HEK293 (cell line): ENCODE results near the gene PIP4K2A.

Experiments used
- ATF2 ChIP-seq: fragments of 450-650 bp; formaldehyde crosslinking; IDR thresholded peaks from 2 replicates; pipeline ENCODE4 v1.5.1; 2016; ENCODE audit warnings: missing biosample characterization, missing genetic modification characterization, low read depth
- EGR2 ChIP-seq: fragments of 450-650 bp; formaldehyde crosslinking; IDR thresholded peaks from 2 replicates; pipeline ENCODE4 v1.5.1; 2016; ENCODE audit warnings: low read depth, missing biosample characterization, missing genetic modification characterization
- FEZF1 ChIP-seq: fragments of 450-650 bp; formaldehyde crosslinking; IDR thresholded peaks from 2 replicates; pipeline ENCODE4 v1.5.1; 2016; ENCODE audit warnings: missing biosample characterization, missing genetic modification characterization
- GLIS2 ChIP-seq: fragments of 450-650 bp; formaldehyde crosslinking; IDR thresholded peaks from 2 replicates; pipeline ENCODE4 v1.5.1; 2016; ENCODE audit warnings: missing biosample characterization, missing genetic modification characterization
- KLF10 ChIP-seq: fragments of 450-650 bp; IDR thresholded peaks from 2 replicates; pipeline ENCODE4 v1.5.1; 2018; ENCODE audit warnings: missing biosample characterization, mild to moderate bottlenecking, missing genetic modification characterization
- MYNN ChIP-seq: fragments of 450-650 bp; formaldehyde crosslinking; IDR thresholded peaks from 2 replicates; pipeline ENCODE4 v1.5.1; 2016; ENCODE audit warnings: missing biosample characterization, missing genetic modification characterization, borderline replicate concordance
- PBX3 ChIP-seq: sonication (generic); formaldehyde crosslinking; IDR thresholded peaks from 2 replicates; pipeline ENCODE4 v1.8.1; 2022; ENCODE audit warnings: mild to moderate bottlenecking, moderate library complexity, missing genetic modification reagents
- REST ChIP-seq: fragments of 450-650 bp; formaldehyde crosslinking; IDR thresholded peaks from 2 replicates; pipeline ENCODE4 v1.5.1; 2016; ENCODE audit warnings: missing biosample characterization, missing genetic modification characterization
- ZBTB17 ChIP-seq: fragments of 450-650 bp; formaldehyde crosslinking; IDR thresholded peaks from 2 replicates; pipeline ENCODE4 v1.5.1; 2016; ENCODE audit warnings: missing biosample characterization, missing genetic modification characterization
- ZBTB8A ChIP-seq: fragments of 450-650 bp; formaldehyde crosslinking; IDR thresholded peaks from 2 replicates; pipeline ENCODE4 v1.5.1; 2016; ENCODE audit warnings: missing biosample characterization, missing genetic modification characterization
- ZNF148 ChIP-seq: fragments of 450-650 bp; formaldehyde crosslinking; IDR thresholded peaks from 2 replicates; pipeline ENCODE4 v1.5.0; 2017; ENCODE audit warnings: missing biosample characterization, missing genetic modification characterization, borderline replicate concordance
- ZNF16 ChIP-seq: fragments of 450-650 bp; formaldehyde crosslinking; IDR thresholded peaks from 2 replicates; pipeline ENCODE4 v1.5.1; 2016; ENCODE audit warnings: low read depth, missing biosample characterization, missing genetic modification characterization
- ZNF214 ChIP-seq: fragments of 450-650 bp; formaldehyde crosslinking; IDR thresholded peaks from 2 replicates; pipeline ENCODE4 v1.5.1; 2017; ENCODE audit warnings: missing biosample characterization, mild to moderate bottlenecking, missing genetic modification characterization, borderline replicate concordance
- ZNF350 ChIP-seq: fragments of 450-650 bp; formaldehyde crosslinking; IDR thresholded peaks from 2 replicates; pipeline ENCODE4 v1.5.0; 2017; ENCODE audit warnings: missing biosample characterization, mild to moderate bottlenecking, missing genetic modification characterization
- ZNF354C ChIP-seq: fragments of 450-650 bp; formaldehyde crosslinking; IDR thresholded peaks from 2 replicates; pipeline ENCODE4 v1.5.1; 2016; ENCODE audit warnings: missing biosample characterization, missing genetic modification characterization, low read depth, borderline replicate concordance
- ZNF404 ChIP-seq: fragments of 450-650 bp; formaldehyde crosslinking; IDR thresholded peaks from 2 replicates; pipeline ENCODE4 v1.5.1; 2017; ENCODE audit warnings: missing biosample characterization, missing genetic modification characterization
- ZNF48 ChIP-seq: fragments of 450-650 bp; formaldehyde crosslinking; IDR thresholded peaks from 2 replicates; pipeline ENCODE4 v1.5.1; 2016; ENCODE audit warnings: missing biosample characterization, missing genetic modification characterization
- ZNF521 ChIP-seq: fragments of 450-650 bp; formaldehyde crosslinking; IDR thresholded peaks from 2 replicates; pipeline ENCODE4 v1.5.1; 2017; ENCODE audit warnings: missing biosample characterization, mild to moderate bottlenecking, missing genetic modification characterization
- ZNF530 ChIP-seq: fragments of 450-650 bp; formaldehyde crosslinking; IDR thresholded peaks from 2 replicates; pipeline ENCODE4 v1.5.1; 2016; ENCODE audit warnings: low read depth, missing biosample characterization, missing genetic modification characterization
- ZNF560 ChIP-seq: fragments of 450-650 bp; formaldehyde crosslinking; IDR thresholded peaks from 2 replicates; pipeline ENCODE4 v1.5.1; 2017; ENCODE audit warnings: missing biosample characterization, missing genetic modification characterization, borderline replicate concordance
- ZNF707 ChIP-seq: fragments of 450-650 bp; formaldehyde crosslinking; IDR thresholded peaks from 2 replicates; pipeline ENCODE4 v1.5.1; 2016; ENCODE audit warnings: missing biosample characterization, missing genetic modification characterization
- ZNF843 ChIP-seq: fragments of 450-650 bp; formaldehyde crosslinking; IDR thresholded peaks from 2 replicates; pipeline ENCODE4 v1.5.1; 2016; ENCODE audit warnings: missing biosample characterization, missing genetic modification characterization
- ZSCAN18 ChIP-seq: fragments of 450-650 bp; formaldehyde crosslinking; IDR thresholded peaks from 2 replicates; pipeline ENCODE4 v1.5.1; 2016; ENCODE audit warnings: missing biosample characterization, missing genetic modification characterization
- ZSCAN30 ChIP-seq: fragments of 450-650 bp; IDR thresholded peaks from 2 replicates; pipeline ENCODE4 v1.5.1; 2018; ENCODE audit warnings: missing biosample characterization, mild to moderate bottlenecking, missing genetic modification characterization, moderate library complexity
- ZSCAN5A ChIP-seq: fragments of 450-650 bp; formaldehyde crosslinking; IDR thresholded peaks from 2 replicates; pipeline ENCODE4 v1.5.1; 2016; ENCODE audit warnings: missing biosample characterization, missing genetic modification characterization
- ZXDB ChIP-seq: fragments of 450-650 bp; formaldehyde crosslinking; IDR thresholded peaks from 2 replicates; pipeline ENCODE4 v1.5.1; 2016; ENCODE audit warnings: missing biosample characterization, missing genetic modification characterization

Gene PIP4K2A

GRCh38 chr10:22599636-22600228 lies 114.6 kb downstream of the PIP4K2A start (continued):
- TF ChIP-seq ZNF214 (no peak), ZNF16 (tag by site-specific recombination) (no peak), ATF2 (peak; percentile 69), ZNF350 (tag by site-specific recombination) (no peak), ZBTB17 (tag by site-specific recombination) (no peak), ZNF560 (tag by site-specific recombination) (no peak), REST (no peak), ZNF530 (no peak), ZNF48 (tag by site-specific recombination) (no peak), ZSCAN5A (no peak), ZNF148 (tag by site-specific recombination) (no peak), ZNF707 (tag by site-specific recombination) (no peak), ZNF843 (tag by site-specific recombination) (peak; percentile 94), GLIS2 (no peak), MYNN (no peak), ZXDB (tag by site-specific recombination) (peak; percentile 75), ZSCAN18 (tag by site-specific recombination) (no peak), FEZF1 (tag by site-specific recombination) (peak; percentile 95), ZBTB8A (peak; percentile 42; the same call in 1 of the 2 replicates), ZNF521 (tag by site-specific recombination) (no peak), ZNF404 (tag by site-specific recombination) (no peak), ZSCAN30 (tag by site-specific recombination) (peak; percentile 66), KLF10 (no peak; the same call in 1 of the 2 replicates), ZNF354C (tag by site-specific recombination) (no peak), PBX3 (CRISPR knock-in tag) (no peak), EGR2 (tag by site-specific recombination) (no peak)
